Activated CD4-positive, alpha-beta T cell treated with anti-CD3 and anti-CD28 coated beads, Interleukin-2, Interleukin-6, amounts not matched to agents 100 ng/mL and 50 ng/mL, durations not matched to agents 16 hours and 8 hours (primary cell): Measurements from ENCODE around the gene TSEN54.

Experiments
- DNase-seq: peaks from one replicate; pipeline ENCODE4 v3.0.0-alpha.2; 2020

TSEN54 gene

GRCh38 chr17:75549246-75550138, 33.2 kb downstream of the TSEN54 start:
- no peak for DNase-seq

GRCh38 chr17:75550139-75550465, 33.8 kb downstream of the TSEN54 start:
- DNase-seq, result no peak

GRCh38 chr17:75551266-75551665, 34.9 kb downstream of the TSEN54 start:
- DNase-seq, result no peak

GRCh38 chr17:75552425-75553294, 36.3 kb downstream of the TSEN54 start:
- DNase-seq, result no peak

GRCh38 chr17:75553295-75554110, 37.2 kb downstream of the TSEN54 start:
- DNase-seq, result no peak

GRCh38 chr17:75555679-75556153, 39.4 kb downstream of the TSEN54 start:
- DNase-seq, result no peak

GRCh38 chr17:75557075-75557851, 40.9 kb downstream of the TSEN54 start:
- no peak for DNase-seq

GRCh38 chr17:75557852-75558665, 41.7 kb downstream of the TSEN54 start:
- DNase-seq, result no peak

- DNase-seq, result no peak
Measured at GRCh38 chr17:75558666-75559530, 42.6 kb downstream of the TSEN54 start.

GRCh38 chr17:75559958-75560533, 43.7 kb downstream of the TSEN54 start:
- no peak for DNase-seq

- no peak for DNase-seq
Measured at GRCh38 chr17:75561927-75562603, 45.7 kb downstream of the TSEN54 start.

- no peak for DNase-seq
Measured at GRCh38 chr17:75563063-75563758, 46.9 kb downstream of the TSEN54 start.

- no peak for DNase-seq
Measured at GRCh38 chr17:75564195-75564594, 47.9 kb downstream of the TSEN54 start.

GRCh38 chr17:75565066-75565465, 48.7 kb downstream of the TSEN54 start:
- DNase-seq, result no peak

- no peak for DNase-seq
Measured at GRCh38 chr17:75565618-75566017, 49.3 kb downstream of the TSEN54 start.

- no peak for DNase-seq
Measured at GRCh38 chr17:75566416-75566815, 50.1 kb downstream of the TSEN54 start.

GRCh38 chr17:75566834-75567233, 50.5 kb downstream of the TSEN54 start:
- no peak for DNase-seq

GRCh38 chr17:75568412-75569255, 52.3 kb downstream of the TSEN54 start:
- no peak for DNase-seq
